Right cardiac atrium (tissue), 5 donors: ENCODE measurements around the gene AFDN. TPM values are rescaled to one million over a fixed set of nuclear protein-coding genes. Genes with fewer than 3 reads are reported as not detected.

Experiments
- ATAC-seq, 2 donors: fragments of 200-7000 bp; cut with Tn5 transposase; one replicate each; pipeline versions ENCODE4 v1.8.0 to v1.9.1; 2020; ENCODE audit warnings: moderate library complexity in 2 of 2, mild to moderate bottlenecking in 1 of 2
- DNase-seq, 3 donors: peaks; one replicate each; pipeline ENCODE4 v3.0.0-alpha.2; 2020
- H3K27ac ChIP-seq: one replicate; pipeline ENCODE4 v1.5.1; 2013; ENCODE audit warnings: mild to moderate bottlenecking, low read length, control low read depth, moderate library complexity
- H3K27me3 ChIP-seq: one replicate; pipeline ENCODE4 v1.6.1; 2013; ENCODE audit not compliant: control insufficient read depth, insufficient read depth
- H3K4me1 ChIP-seq: one replicate; pipeline ENCODE4 v1.6.1; 2013; ENCODE audit warnings: low read length; ENCODE audit not compliant: control insufficient read depth, insufficient read depth
- H3K4me3 ChIP-seq: one replicate; pipeline ENCODE4 v1.5.1; 2013; ENCODE audit warnings: low read length, control low read depth
- H3K9me3 ChIP-seq: one replicate; pipeline ENCODE4 v1.6.1; 2013; ENCODE audit warnings: low read length; ENCODE audit not compliant: control insufficient read depth
- WGBS: extraction: QIAGEN DNeasy Blood & Tissue Kit; methylation state at CpG from one replicate; pipeline ENCODE4 v1.1.7; 2013; 5-methylcytosine and 5-hydroxymethylcytosine counted together
- intact Hi-C, 4 donors: fragments of 100-400 bp; cut with DNase I; formaldehyde crosslinking; loops; one replicate each; pipeline versions ENCODE4 v1.11.0 to v1.14.0; 2022 to 2023
- polyA plus RNA-seq: library from polyadenylated mRNA; stranded (reverse); fragments of 200-250 nt; gene quantifications from one replicate; pipeline ENCODE4 v1.2.3, GENCODE V29; 2013
- total RNA-seq, 4 donors: library from RNA; stranded (reverse); fragmentation: NEBNext Ultra II Directional; extraction: Animal tissue kit (Norgen Biotek cat#: 25700); gene quantifications; one replicate each; pipeline ENCODE4 v1.2.1, GENCODE V29; 2021
- donor health status: healthy with polysubstance abuse.
- donor health status: DM: no; HTN: yes; CAD: no.
- donor health status: DM: no; HTN: no; CAD: no.
- donor health status: DM: no; HTN: yes; CAD: no; lungs with severe emphysema.
- donor health status: DM: yes; HTN: yes; CAD: no.

AFDN gene
- total and polyA plus RNA-seq, 5 donors: 23.0 to 58.0 (median 48.6) TPM

DNA sequence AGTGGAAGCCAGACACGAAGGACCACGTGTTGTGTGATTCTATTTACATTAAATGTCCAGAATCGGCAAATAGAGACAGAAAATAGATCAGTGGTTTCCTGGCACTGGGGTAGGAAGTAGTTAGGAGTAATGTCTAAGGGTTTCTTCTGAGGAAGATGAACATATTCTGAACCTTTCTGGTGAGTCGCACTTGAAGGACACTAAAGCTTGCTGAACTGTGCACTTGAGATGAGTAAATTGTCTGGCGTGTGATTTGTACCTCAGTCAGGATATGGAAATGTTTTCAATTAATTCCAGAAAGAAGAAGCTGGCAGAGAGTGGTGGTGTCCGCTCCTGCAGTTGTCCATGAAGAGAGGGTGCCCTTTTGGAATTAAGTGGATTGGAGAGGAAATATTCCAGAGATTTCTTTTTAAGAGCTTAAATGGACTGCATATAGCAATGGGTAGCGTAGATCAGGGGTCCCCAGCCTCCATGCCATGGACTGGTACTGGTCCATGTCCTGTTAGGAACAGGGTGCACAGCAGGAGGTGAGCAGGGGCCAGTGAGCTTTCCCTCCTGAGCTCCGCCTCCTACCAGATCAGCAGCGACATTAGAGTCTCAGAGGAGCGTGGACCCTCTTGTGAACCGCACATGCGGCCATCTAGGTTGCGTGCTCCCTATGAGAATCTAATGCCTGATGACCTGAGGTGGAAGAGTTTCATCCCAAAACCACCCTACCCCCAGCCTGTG lies 158.3 kb downstream of the AFDN start:
- no peaks in the 10 kb centered on the region for H3K9me3 ChIP-seq
- no peaks in the 10 kb centered on the region for H3K4me1 ChIP-seq
- H3K27ac ChIP-seq: no peak overlapping the region
- whole genome bisulfite sequencing: 88% methylated on average over 13 of the region's 13 CpGs
- no peak overlapping the region for H3K4me3 ChIP-seq
- H3K27me3 ChIP-seq: no peaks in the 10 kb centered on the region
- peak in 1 of 3 donors; percentile 14 for DNase-seq
- intact Hi-C loops: no loop called here
- ATAC-seq: no peak

DNA sequence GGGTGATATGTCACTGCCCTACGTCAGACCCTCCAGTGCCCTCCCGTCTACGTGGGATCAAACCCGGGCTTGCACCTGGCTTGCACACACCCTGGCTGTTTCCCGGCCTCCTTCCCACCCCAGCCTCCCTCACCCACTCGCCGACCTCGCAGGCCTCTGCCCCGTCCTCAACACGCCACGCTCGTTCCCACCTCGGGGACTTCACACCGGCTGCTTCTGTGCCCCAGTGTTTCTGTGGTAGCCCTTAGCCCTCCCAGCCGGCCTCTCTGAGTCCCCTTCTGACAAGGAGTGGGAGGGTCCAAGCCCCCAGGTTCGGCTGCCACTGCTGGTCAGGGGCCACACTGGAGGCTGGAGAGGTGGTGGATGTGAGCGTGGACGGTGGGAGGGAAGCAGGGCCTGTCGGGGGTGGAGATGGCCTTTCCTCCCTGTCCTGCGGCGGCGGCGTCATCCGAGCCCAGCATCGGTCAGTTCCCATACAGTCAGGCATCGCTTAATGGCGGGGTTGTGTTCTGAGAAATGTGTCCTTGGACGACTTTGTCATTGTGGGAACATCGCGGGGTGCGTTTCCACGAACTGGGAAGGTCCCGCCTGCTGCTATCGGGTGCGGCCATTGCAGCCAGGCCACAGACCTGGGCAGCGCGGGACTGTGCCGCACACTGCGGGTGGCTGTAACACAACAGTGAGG lies 159.3 kb downstream of the AFDN start:
- intact Hi-C loops: no loop called here
- 95% methylated on average over 39 of the region's 39 CpGs for WGBS
- ATAC-seq: no peak
- peak in 1 of 3 donors; percentile 46 for DNase-seq
- no peak overlapping the region for H3K27ac ChIP-seq
- no peaks in the 10 kb centered on the region for H3K4me1 ChIP-seq
- no peaks in the 10 kb centered on the region for H3K9me3 ChIP-seq
- H3K4me3 ChIP-seq: no peak overlapping the region
- H3K27me3 ChIP-seq: no peaks in the 10 kb centered on the region

DNA sequence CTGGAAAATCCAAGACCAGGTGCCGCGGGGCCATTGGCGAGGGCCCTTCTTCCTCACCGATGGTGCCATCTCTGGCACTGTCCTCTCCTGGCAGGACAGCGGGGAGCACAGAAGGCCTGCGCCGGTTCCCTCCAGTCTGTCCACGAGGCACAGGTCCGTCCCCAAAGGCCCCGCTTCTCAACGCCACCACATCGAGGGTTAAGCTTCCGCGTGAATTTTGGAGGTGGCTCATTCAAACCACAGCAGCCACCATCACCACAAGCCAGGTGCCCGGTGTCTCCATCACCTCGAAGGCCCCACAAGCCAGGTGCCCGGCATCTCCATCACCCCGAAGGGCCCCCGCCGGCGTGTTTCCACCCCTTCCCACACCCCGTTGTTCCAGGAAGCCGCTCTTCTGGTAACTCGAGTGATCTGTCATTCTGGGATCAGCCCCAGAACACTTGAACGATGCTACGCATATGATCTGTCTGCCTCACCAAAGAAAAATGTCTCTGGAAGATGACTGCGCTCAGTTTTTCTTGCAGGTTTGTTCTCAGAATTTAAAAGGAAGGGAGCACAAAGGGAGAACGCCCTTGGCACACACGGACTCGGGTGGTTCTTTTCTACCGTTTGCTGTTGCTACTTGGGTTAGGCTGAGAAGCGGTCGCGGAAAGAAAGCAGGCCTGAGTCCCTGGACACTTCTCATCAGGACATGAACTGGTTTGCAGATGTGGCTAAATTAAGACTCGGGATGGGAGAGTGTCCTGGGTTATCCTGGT lies 160.9 kb downstream of the AFDN start:
- no peaks in the 10 kb centered on the region for H3K27me3 ChIP-seq
- no peaks in the 10 kb centered on the region for H3K4me1 ChIP-seq
- intact Hi-C loops: no loop called here
- H3K27ac ChIP-seq: no peak overlapping the region
- no peak for ATAC-seq
- no peak overlapping the region for H3K4me3 ChIP-seq
- WGBS: 85% methylated on average over 35 of the region's 35 CpGs
- no peaks in the 10 kb centered on the region for H3K9me3 ChIP-seq
- no peak for DNase-seq

DNA sequence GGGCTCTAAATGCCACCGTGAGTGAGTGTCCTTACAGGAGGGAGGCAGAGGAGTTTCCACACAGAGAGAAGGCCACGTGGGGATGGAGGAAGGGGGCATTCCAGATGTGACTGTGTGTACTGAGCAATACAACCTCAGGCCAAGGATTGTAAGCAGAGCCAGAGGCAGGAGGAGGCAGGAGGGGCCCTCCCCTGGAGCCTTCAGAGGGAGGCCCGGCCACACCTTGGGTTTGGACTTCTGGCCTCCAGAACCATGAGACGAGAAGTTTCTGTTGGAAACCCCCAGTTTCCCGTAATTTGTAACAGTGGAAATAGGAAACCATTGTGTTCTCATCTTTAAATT lies 161.4 kb downstream of the AFDN start:
- DNase-seq (no peak), ATAC-seq (no peak)
- Histone ChIP-seq H3K27me3 (no peaks in the 10 kb centered on the region), H3K27ac (no peak overlapping the region), H3K9me3 (no peaks in the 10 kb centered on the region), H3K4me3 (no peak overlapping the region), H3K4me1 (no peaks in the 10 kb centered on the region)
- 62% methylated on average over 5 of the region's 5 CpGs for WGBS
- intact Hi-C loops: no loop called here

DNA sequence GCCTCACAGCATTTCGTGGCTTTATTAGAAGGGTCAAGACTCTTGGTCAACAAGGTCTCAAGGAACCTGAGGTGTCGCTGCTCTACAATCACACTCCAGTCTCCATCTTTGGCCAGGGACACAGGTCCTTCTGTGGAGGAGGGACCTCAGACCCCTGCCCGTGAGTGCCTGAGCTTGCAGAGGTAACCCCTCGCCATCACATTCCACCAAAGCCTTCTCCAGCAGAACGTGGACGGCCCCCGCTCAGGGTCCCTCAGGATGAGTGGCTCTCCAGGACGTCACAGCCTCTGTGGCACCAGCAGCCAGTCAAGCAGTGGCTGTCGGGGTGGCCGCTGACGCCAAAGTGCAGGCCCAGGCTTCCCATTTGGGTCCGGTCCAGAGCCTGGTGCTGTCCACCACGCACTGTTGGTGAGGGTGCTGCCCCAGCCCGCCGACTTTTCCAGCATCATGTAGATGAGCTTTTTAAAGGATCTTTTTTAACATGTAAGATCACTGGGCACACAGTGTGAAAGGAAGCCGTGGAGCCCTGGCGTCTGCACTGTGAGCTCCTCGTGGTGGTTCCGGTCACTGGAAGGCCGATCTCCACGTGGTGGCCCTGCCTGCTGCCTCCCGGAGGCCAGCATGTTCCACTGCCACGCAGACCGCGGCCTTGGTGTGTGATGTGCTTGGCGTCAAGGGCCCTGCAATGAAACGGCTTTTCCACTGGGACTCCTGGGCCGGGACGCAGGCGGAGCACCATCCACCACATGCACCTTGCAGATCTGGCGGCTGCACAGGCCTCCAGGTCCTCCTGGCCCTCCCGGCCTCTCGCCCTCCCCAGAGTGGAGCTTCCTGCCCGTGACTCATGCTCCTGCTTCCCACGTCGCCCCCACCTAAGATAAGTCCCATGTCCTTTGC lies 162.5 kb downstream of the AFDN start:
- no peaks in the 10 kb centered on the region for H3K4me1 ChIP-seq
- 94% methylated on average over 36 of the region's 36 CpGs for WGBS
- ATAC-seq (no peak), DNase-seq (no peak)
- no peaks in the 10 kb centered on the region for H3K9me3 ChIP-seq
- no peak overlapping the region for H3K4me3 ChIP-seq
- H3K27me3 ChIP-seq: no peaks in the 10 kb centered on the region
- H3K27ac ChIP-seq: no peak overlapping the region
- intact Hi-C loops: no loop called here

DNA sequence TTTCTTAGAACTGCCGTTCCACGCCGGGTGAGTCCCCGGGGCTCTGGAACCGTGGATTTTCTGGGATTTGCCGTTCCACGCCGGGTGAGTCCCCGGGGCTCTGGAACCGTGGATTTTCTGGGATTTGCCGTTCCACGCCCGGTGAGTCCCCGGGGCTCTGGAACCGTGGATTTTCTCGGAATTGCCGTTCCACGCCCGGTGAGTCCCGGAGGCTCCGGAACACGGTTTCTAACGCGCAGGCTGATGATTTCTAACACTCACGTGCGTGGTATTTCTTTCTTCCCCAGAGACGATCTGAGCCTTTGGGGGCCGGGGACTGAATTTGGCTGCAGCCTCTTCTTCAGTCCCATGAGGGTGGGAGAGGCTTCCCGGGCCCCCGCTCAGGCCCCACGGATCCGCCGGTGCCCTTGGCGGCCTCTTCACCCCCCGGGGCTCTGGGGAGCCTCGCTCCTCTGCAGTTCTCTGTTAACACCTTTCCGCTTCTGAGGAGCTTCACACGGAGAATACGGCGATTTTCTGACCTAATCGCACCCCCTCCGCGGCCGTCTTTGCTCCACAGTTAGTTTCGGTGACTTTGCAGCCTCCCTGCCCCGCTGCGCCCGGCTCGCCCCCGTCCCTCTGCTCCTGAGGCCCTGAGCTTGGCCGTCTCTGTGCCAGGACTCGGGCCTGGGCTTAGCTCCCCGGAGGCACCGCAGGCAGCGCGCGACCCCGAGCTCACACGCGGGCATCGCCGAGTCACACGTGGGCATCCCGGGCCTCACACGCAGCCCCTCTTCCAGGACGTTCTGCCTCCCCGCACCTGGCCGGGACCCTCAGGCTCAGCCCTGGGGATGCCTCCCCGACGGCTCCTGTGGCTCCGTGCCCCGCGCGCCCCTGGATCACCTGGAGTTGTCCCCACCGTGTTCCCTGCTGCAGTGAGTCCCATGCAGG lies 163.6 kb downstream of the AFDN start:
- ATAC-seq (peak in 1 of 2 donors; percentile 37), DNase-seq (no peak)
- Histone ChIP-seq H3K4me1 (no peaks in the 10 kb centered on the region), H3K4me3 (no peak overlapping the region), H3K9me3 (no peaks in the 10 kb centered on the region), H3K27ac (no peak overlapping the region), H3K27me3 (no peaks in the 10 kb centered on the region)
- WGBS: 94% methylated on average over 75 of the region's 75 CpGs
- intact Hi-C loops: no loop called here

DNA sequence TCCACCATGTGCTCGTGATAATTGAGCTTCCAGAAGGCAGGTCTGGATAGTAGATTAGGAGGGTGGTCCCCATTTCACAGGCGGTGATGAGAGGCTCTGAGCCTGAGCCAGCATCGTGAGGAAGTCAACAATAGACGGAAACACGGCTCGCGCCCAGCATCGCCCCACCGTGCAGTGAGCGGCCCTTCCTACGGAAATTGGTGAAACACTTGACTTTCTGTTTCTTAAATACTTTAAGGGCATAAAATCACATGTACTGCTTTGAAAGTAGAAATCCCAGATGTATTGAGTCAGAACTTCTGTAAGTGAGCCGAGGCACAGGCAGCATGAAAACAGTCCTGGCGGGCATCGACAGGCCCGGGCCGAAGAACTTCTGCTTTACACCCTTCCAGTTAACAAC lies 166.5 kb downstream of the AFDN start:
- H3K27ac ChIP-seq: no peak overlapping the region
- WGBS: 70% methylated on average over 16 of the region's 16 CpGs
- no peaks in the 10 kb centered on the region for H3K4me1 ChIP-seq
- ATAC-seq (peak; percentile 81 to 95), DNase-seq (peak; percentile 69 to 81 (median 79))
- H3K27me3 ChIP-seq: no peaks in the 10 kb centered on the region
- H3K4me3 ChIP-seq: no peak overlapping the region
- no peaks in the 10 kb centered on the region for H3K9me3 ChIP-seq
- intact Hi-C loops: no loop called here

DNA sequence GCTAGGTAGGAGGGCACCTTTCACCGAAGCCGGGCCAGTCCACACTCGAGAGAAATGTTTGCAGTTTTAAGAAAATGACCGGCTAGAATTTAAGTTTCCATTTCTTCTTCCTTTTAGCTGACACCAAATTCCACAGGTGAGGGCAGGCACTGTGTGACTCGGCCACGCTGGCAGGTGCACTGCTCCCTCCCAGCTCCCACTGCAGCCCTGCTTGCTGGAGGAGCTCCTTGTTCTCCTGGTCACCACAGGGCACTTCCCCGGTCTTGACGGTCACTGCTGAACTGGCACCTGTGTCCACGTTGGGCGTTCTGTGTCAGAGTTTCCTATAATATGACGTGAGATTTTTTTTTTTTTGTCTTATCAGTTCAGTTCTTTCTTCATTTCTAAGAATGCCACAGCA lies 167.1 kb downstream of the AFDN start:
- ATAC-seq (no peak), DNase-seq (no peak)
- H3K27me3 ChIP-seq: no peaks in the 10 kb centered on the region
- no peak overlapping the region for H3K4me3 ChIP-seq
- no peaks in the 10 kb centered on the region for H3K9me3 ChIP-seq
- 81% methylated on average over 11 of the region's 11 CpGs for WGBS
- intact Hi-C loops: no loop called here
- no peaks in the 10 kb centered on the region for H3K4me1 ChIP-seq
- H3K27ac ChIP-seq: no peak overlapping the region

DNA sequence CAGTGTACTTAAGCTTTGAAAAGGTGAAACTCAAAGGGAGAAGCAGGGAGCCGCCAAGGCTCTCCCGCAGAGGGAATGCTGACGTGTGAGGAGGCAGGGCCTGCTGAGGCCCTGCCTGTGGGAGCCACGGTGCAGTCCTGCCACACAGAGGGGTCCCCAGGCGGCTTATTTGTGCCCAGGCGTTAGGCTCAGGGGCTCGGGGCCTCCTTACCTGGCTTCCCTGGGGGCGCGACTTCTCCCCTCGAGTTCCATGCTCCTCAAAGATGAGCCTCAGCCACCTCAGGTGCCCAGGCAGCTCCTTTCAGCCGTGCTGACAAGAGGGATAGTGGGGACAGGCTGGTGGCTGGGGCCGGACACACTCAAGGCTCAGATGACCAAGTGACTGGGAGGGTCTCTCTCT lies 168.6 kb downstream of the AFDN start:
- intact Hi-C loops: no loop called here
- H3K4me3 ChIP-seq: no peak overlapping the region
- no peak overlapping the region for H3K27ac ChIP-seq
- DNase-seq (no peak), ATAC-seq (no peak)
- 91% methylated on average over 12 of the region's 12 CpGs for WGBS
- no peaks in the 10 kb centered on the region for H3K27me3 ChIP-seq
- no peaks in the 10 kb centered on the region for H3K4me1 ChIP-seq
- H3K9me3 ChIP-seq: no peaks in the 10 kb centered on the region

DNA sequence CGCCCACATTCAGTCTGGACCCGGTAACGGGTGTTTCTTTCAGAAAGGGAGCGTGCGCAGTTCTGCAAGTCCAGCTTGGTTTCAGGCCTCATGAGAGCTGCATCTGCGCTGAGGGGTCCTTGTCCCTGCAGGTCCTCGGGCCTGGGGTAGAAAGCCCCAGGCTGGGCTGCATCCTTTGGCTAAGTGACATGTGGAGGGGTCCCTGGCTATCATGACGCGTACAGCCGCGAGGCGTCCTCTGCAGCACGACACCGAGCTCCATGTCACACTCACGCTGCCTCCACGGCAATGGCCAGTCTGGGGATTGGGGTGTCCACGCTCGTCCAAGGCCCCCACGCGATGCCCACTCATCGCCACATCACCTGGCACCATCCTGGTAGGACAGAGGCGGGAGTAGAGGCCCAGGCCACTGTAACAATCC lies 169.0 kb downstream of the AFDN start:
- Histone ChIP-seq H3K4me1 (no peaks in the 10 kb centered on the region), H3K27ac (no peak overlapping the region), H3K9me3 (no peaks in the 10 kb centered on the region), H3K4me3 (no peak overlapping the region), H3K27me3 (no peaks in the 10 kb centered on the region)
- ATAC-seq (no peak), DNase-seq (no peak)
- intact Hi-C loops: no loop called here
- WGBS: 95% methylated on average over 22 of the region's 22 CpGs
